Coronary artery (tissue), 2 donors: ENCODE results near the gene RNF11.
A peak's percentile ranks its signal among the peaks of the same experiment; 100 is the strongest.

ENCODE experiments used
- DNase-seq: peaks from one replicate; pipeline ENCODE4 v3.0.0-alpha.2; 2017; ENCODE audit warnings: low spot score
- H3K27ac ChIP-seq, 2 donors: fragments of 200-600 bp; sonication (generic); one replicate each; pipeline ENCODE4 v1.5.1; 2016 to 2019
- H3K4me3 ChIP-seq: fragments of 200-600 bp; sonication (generic); 2 replicates; pipeline ENCODE4 v1.5.1; 2016; ENCODE audit warnings: mild to moderate bottlenecking, moderate library complexity
- CTCF ChIP-seq: fragments of 200-600 bp; sonication (generic); IDR thresholded peaks from one replicate; pipeline ENCODE4 v1.5.1; 2019; ENCODE audit warnings: antibody characterized with exemption

RNF11 gene

GRCh38 chr1:51281807-51282206, 45.7 kb downstream of the RNF11 start:
- no peak for DNase-seq
- peak overlapping the region; percentile 41 to 66 for H3K27ac ChIP-seq
- no peak for TF ChIP-seq CTCF
- H3K4me3 ChIP-seq, result no peak overlapping the region

- TF ChIP-seq CTCF, result no peak
- Histone ChIP-seq H3K27ac (peak overlapping the region; percentile 41 to 66), H3K4me3 (peak overlapping the region; percentile 45)
- DNase-seq, result no peak
Observed at GRCh38 chr1:51282605-51283004, 46.5 kb downstream of the RNF11 start.

- no peak overlapping the region for H3K4me3 ChIP-seq
- TF ChIP-seq CTCF, result no peak
- DNase-seq, result no peak
- no peak overlapping the region for H3K27ac ChIP-seq
Observed at GRCh38 chr1:51283979-51284378, 47.9 kb downstream of the RNF11 start.

- Histone ChIP-seq H3K4me3 (no peak overlapping the region), H3K27ac (no peak overlapping the region)
- no peak for DNase-seq
- no peak for TF ChIP-seq CTCF
Observed at GRCh38 chr1:51284487-51284954, 48.4 kb downstream of the RNF11 start.

GRCh38 chr1:51285055-51285454, 49.0 kb downstream of the RNF11 start:
- Histone ChIP-seq H3K4me3 (no peak overlapping the region), H3K27ac (no peak overlapping the region)
- TF ChIP-seq CTCF, result no peak
- DNase-seq, result no peak

GRCh38 chr1:51287966-51288365, 51.9 kb downstream of the RNF11 start:
- DNase-seq, result no peak
- H3K27ac ChIP-seq, result no peak overlapping the region
- H3K4me3 ChIP-seq, result no peak overlapping the region
- no peak for TF ChIP-seq CTCF

- no peak for DNase-seq
- Histone ChIP-seq H3K27ac (no peak overlapping the region), H3K4me3 (no peak overlapping the region)
- TF ChIP-seq CTCF, result no peak
Observed at GRCh38 chr1:51288578-51288977, 52.5 kb downstream of the RNF11 start.
